T-helper 9 cell (primary cell): Measurements from ENCODE around the gene EPB42.
A peak's percentile ranks its signal among the peaks of the same experiment; 100 is the strongest.

ENCODE experiments used
- DNase-seq: peaks from one replicate; pipeline ENCODE4 v3.0.0-alpha.2; 2020
- total RNA-seq, 2 donors: gene quantifications; one replicate each; lab custom pipeline; 2026; lab: John Stamatoyannopoulos, UW

EPB42 gene
- 0 reads per million in 2 donors for total RNA-seq

- no peak for DNase-seq
Observed at GRCh38 chr15:43220991-43221403, at the start of gene EPB42. EPB42 (minus strand) TSS chr15:43221018; CDS start chr15:43220825, 193 bp downstream.

- DNase-seq: no peak
Observed at GRCh38 chr15:43270113-43270665, 49.4 kb upstream of the EPB42 start.

GRCh38 chr15:43268111-43269105, 47.6 kb upstream of the EPB42 start:
- DNase-seq: no peak

GRCh38 chr15:43267439-43267838, 46.6 kb upstream of the EPB42 start:
- DNase-seq: no peak

- no peak for DNase-seq
Observed at GRCh38 chr15:43266834-43267233, 46.0 kb upstream of the EPB42 start, which contains the start of gene TGM5. TGM5 (minus strand) TSS chr15:43266928; CDS start chr15:43266849, 79 bp downstream.

GRCh38 chr15:43266386-43266785, 45.6 kb upstream of the EPB42 start:
- no peak for DNase-seq

- DNase-seq: no peak
Observed at GRCh38 chr15:43260011-43260615, 39.3 kb upstream of the EPB42 start.

- DNase-seq: no peak
Observed at GRCh38 chr15:43258781-43259180, 38.0 kb upstream of the EPB42 start.

GRCh38 chr15:43256341-43256740, 35.5 kb upstream of the EPB42 start:
- no peak for DNase-seq

- no peak for DNase-seq
Observed at GRCh38 chr15:43255376-43255775, 34.6 kb upstream of the EPB42 start.

GRCh38 chr15:43253431-43254403, 32.9 kb upstream of the EPB42 start:
- peak; percentile 26 for DNase-seq

- DNase-seq: no peak
Observed at GRCh38 chr15:43251871-43252250, 31.0 kb upstream of the EPB42 start.

- no peak for DNase-seq
Observed at GRCh38 chr15:43251185-43251870, 30.5 kb upstream of the EPB42 start.

GRCh38 chr15:43250785-43251184, 30.0 kb upstream of the EPB42 start:
- no peak for DNase-seq

- DNase-seq: no peak
Observed at GRCh38 chr15:43249699-43250203, 28.9 kb upstream of the EPB42 start.

- no peak for DNase-seq
Observed at GRCh38 chr15:43249236-43249635, 28.4 kb upstream of the EPB42 start.

- DNase-seq: no peak
Observed at GRCh38 chr15:43246261-43246774, 25.5 kb upstream of the EPB42 start.

GRCh38 chr15:43244092-43244491, 23.3 kb upstream of the EPB42 start:
- no peak for DNase-seq

GRCh38 chr15:43243020-43243645, 22.3 kb upstream of the EPB42 start:
- no peak for DNase-seq

- no peak for DNase-seq
Observed at GRCh38 chr15:43242616-43243015, 21.8 kb upstream of the EPB42 start.

GRCh38 chr15:43241100-43241499, 20.3 kb upstream of the EPB42 start:
- no peak for DNase-seq
